DMS 273 (cell line): ENCODE measurements around the gene MRM3.
"Not testable (repeated sequence)": the region's sequence is repeated elsewhere in the genome, so short reads cannot be mapped to it uniquely, and the experiment has no call there.

Source experiments
- DNase-seq: peaks from one replicate; lab custom pipeline; 2025; ENCODE audit not compliant: unreplicated experiment; lab: John Stamatoyannopoulos, UW

The MRM3 gene

DNA sequence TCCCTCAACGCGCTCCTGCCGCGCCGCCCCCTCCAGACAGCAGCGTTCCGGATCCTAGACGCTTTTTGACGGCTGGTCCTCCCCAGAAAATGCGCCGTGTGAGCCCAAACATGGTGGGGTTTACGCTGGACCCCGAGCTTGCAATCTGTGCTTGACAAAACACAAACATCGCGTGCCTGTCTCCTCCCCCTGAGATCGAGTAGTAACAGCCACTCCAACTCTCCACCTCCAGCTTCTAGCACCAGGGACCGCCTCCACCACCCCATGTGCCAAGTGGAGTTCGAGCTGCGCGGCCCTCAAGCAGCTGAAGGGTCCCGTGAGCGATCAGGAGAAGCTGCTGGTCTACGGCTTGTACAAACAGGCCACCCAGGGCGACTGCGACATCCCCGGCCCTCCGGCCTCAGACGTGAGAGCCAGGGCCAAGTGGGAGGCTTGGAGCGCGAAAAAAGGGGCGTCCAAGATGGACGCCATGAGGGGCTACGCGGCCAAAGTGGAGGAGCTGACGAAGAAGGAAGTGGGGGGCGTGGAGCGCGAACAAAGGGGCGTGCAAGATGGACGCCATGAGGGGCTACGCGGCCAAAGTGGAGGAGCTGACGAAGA, 29.4 kb upstream of the MRM3 start:
- DNase-seq = peak; percentile 69

DNA sequence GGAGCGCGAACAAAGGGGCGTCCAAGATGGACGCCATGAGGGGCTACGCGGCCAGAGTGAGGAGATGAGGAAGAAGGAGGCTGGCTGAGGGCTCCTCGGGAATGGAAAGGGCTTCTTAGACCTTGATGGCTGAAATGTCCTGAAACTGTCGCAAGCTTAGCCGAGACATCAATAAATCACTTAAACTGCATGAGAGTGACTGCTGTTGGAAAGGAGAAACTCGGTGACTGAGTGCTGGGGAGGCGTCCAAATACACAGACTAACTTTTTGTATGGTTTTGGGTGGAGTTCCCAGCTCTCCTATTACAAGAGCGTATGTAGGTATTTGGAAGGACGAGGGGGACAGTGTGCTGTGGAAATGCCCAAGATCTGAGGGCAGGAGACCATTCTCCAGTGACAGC, 28.7 kb upstream of the MRM3 start:
- no peak for DNase-seq

DNA sequence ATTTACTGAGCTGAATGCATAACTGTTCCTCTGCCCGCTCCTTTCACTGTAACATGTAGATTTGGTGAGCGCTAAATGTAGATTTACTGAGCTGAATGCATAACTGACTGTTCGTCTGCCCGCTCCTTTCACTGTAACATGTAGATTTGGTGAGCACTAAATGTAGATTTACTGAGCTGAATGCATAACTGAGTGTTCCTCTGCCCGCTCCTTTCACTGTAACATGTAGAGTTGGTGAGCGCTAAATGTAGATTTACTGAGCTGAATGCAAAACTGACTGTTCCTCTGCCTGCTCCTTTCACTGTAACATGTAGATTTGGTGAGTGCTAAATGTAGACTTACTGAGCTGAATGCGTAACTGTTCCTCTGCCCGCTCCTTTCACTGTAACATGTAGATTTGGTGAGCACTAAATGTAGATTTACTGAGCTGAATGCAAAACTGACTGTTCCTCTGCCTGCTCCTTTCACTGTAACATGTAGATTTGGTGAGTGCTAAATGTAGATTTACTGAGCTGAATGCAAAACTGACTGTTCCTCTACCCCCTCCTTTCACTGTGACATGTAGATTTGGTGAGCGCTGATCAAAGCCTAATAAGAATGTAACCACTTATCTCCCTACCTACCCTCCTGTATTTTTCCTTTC, 26.7 kb upstream of the MRM3 start:
- not testable (repeated sequence) for DNase-seq

DNA sequence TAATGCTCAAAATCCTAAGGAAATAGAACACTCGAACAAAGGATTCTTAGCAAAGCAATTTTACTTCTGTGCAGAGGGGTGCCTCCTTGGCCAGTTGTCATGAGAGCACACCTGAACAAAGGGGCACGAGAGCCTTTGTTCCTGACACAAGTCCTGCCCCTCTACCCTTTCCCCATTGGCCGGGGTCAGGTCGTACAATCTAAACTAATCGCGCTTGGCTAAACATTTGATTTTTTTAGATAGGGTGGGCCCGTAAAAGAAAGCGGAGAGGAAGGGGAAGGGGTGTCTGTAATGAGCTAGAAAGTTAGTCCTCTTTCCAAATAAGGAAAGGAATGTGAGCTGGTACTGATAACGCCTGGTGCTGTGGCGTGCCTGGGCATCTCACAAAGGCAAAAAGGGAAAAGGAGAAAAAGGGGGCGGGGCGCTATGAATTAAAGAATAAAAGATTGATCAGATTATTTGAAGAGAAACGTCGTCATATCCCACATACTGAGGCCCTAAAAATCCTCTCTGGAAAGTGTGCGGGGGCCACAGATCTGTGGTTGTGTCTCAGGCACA, 26.1 kb upstream of the MRM3 start:
- not testable (repeated sequence) for DNase-seq

DNA sequence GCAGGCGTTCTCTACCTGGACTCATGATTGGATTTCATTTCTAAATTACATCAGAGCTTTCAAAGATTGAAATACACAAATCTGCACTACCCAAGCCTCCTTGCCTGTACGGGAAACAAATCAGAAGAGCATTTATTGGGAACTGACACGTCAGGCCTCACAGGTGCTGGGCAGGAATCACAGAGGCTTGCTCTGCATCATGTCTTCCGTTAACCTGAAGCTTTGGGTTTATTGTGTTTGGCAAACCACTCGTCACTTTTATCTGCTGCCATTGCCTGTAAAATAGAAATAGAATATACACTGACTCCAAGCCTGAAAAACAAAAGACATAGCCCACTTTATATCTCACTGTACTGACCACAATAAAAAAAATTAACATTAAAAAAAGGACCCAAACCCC, 22.2 kb upstream of the MRM3 start:
- DNase-seq = no peak

DNA sequence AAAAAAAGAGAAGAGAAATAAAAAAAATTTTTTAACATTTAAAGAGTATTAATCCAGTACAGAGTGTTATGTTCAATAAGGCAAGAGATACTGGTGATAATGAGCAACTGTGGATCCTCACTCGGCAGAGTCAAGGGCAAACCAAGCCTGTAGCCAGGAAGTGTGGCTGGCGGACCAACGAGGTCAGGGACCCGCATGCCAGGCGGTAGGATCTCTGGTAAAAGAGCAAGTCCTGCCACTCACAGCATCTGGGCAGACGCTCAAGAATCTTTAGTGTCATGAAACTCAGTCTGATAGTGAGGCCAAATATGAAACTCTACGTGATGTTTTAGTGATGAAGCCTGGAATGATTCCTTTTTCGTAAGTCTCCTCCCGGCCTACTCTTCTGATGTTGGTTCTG, 21.8 kb upstream of the MRM3 start:
- DNase-seq = no peak

DNA sequence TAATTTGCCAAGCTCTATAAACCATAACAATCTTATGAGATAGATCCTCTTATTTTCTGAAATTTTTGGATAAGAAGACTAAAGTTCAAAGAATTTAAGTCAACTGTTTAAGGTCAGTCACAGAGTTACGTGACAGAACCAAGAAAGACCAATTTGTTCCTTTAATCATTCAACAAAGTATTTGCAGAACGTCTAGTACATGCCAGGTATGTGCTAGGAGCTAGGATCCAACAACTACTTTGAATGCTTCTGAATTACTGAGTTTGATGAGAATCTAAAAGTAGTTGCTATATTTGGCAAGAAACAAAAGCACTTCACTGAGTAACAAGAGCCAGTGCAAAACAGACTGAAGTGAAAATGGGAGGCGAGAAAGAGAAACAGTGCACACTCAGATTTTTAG, 15.1 kb upstream of the MRM3 start:
- no peak for DNase-seq

DNA sequence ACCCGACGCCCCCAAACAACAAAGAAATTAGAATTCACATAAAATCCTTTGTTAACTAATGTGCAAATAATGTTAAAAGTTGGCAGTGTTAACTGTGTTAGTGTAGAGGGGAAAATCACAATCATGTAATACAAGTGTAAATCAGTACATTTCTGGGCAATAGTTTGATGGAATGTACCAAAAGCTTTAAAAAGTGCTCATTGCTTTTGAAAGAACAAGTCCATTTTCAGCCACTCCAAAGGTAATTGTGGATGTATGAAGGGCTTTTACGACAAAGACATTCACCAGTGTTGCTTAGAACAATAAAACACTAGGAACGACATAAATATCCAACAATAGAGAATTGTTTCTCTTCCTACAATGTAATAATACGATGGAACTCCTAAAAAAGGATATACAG, 9.1 kb upstream of the MRM3 start:
- DNase-seq = no peak

DNA sequence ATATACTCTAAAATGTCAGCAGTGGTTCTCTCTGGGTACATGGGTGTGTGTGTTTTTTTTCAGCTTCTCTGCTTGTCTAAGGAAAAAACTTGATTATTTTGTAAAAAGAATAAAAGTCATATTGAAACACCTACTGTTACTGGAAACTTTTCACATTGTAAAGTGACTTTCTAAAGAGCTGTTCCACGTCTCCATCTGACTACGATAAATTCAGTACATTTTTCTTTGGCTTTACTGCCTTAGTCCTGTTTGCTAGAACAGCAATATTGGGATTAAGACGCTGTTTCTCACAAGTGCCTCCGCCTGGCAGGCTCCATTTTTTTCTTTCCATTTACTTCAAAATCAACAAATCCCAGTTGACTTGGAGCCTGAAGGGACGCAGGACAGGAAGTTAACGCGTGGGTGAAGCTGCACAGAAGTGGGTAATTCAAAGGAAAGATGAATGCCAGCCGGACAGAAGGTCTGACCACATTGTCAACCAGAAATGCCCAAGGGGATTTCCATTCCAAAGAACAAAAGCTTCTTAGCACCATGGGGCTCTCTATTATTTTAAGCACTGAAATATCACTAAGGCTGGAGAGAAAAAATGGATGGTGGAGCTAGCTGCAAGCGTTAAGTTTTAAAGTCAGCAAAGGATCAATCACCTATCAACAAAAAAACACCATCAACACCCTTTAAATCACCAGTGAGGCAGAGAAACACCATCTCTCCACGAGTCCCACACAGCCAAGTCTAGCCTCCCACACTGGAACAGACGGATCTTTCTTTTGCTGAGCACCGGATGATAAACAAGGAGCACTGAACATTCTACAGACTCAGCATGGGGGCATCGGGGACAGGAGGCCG, 8.5 kb upstream of the MRM3 start:
- DNase-seq = no peak

DNA sequence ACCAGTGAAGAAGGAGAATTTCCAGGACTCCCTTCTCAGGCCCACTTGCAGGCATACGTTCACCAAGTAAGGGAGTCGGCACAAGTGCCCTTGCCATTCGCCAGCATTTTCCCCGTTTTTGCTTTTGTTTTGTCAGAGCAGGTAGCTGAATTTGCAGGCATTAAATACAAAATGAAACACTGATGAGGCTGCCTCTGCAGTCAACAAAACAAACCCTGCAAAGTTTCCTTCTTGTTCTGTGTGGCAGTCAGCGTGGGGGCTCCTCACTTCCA, 7.9 kb upstream of the MRM3 start:
- DNase-seq = no peak

DNA sequence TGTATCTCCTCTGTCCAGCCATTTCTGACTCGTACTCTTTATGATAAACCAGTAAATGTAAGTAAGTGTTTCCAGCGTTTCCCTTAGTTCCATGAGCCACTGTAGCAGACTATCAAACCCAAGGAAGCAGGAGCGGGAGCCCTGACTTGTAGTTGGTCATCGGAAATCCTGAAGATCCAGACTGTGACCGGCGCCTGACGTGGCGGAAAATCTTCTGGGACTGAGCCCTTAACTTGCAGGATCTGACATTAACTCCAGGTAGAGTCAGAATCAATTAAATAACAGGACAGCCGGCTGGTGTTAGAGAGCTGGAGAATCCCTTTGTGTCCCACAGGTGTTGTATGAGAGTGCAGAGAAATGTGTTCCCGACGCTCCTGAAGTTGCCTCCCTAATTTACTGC, 4.1 kb upstream of the MRM3 start:
- no peak for DNase-seq

DNA sequence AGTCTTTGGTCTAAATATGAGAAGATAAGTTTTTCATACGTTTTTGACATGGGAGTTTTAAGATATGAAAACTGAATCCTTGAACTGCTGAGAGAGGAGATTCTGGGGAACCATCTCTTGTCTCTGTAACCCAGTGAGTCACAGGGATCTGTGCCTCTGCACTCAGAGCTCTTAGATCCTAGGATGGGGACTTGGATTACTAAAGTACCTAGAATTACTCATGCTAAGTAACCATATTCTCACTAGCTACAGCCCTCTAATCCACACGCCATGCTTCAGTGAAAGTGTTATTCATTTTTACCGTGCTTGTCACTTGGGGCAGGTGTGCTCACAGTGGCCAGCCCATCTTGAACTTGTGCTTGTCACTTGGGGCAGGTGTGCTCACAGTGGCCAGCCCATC, 2.0 kb downstream of the MRM3 start:
- no peak for DNase-seq

DNA sequence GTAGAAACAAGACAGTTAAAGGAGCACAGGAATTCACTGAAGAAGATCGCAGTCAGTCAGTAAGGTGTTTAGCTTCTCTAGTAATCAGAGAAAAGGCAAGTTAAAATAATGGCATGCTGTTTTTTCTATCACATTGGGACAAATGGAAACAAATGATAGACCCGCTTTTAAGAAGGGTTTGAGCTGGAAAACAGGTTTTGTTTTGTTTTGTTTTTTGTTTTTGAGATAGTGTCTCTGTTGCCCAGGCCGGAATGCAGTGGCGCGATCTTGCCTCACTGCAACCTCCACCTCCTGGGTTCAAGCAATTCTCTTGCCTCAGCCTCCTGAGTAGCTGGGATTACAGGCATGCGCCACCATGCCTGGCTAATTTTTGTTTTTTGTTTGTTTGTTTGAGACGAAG, 3.7 kb downstream of the MRM3 start:
- not testable (repeated sequence) for DNase-seq

DNA sequence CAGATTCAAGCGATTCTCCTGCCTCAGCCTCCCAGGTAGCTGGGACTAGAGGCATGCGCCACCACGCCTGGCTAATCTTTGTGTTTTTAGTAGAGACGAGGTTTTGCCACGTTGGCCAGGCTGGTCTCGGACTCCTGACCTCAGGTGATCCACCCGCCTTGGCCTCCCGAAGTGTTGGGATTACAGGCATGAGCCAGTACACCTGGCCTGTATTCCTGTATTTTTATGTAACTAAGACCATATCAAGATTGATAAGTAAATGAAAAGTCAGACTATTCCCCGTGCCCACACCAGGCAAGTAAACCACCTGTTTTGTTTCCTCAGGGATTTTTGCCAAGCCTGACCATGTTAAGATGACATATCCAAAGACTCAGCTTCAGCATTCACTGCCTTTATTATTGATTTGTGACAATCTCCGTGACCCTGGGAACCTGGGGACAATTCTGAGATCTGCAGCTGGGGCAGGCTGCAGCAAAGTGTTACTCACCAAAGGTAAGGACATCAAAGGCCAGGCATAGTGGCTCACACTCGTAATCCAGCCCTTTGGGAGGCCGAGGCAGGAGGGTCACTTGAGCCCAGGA, 5.6 kb downstream of the MRM3 start:
- no peak for DNase-seq

DNA sequence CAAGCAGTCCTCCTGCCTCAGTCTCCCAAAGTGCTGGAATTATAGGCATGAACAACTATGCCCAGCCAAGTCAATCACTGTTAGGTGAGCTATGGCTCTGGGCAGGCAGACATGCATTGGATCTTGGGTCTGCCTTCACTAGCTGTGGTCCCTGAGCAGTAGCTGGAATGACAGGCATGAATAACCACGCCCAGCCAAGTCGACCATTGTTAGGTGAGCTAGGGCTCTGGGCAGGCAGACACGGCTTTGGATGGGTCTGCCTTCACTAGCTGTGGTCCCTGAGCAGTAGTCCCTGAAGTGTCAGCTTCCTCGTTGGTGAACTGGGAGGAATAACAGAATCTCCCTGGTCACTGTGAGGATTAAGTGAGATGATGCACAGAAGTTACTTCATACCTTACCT, 6.4 kb downstream of the MRM3 start:
- DNase-seq = no peak

DNA sequence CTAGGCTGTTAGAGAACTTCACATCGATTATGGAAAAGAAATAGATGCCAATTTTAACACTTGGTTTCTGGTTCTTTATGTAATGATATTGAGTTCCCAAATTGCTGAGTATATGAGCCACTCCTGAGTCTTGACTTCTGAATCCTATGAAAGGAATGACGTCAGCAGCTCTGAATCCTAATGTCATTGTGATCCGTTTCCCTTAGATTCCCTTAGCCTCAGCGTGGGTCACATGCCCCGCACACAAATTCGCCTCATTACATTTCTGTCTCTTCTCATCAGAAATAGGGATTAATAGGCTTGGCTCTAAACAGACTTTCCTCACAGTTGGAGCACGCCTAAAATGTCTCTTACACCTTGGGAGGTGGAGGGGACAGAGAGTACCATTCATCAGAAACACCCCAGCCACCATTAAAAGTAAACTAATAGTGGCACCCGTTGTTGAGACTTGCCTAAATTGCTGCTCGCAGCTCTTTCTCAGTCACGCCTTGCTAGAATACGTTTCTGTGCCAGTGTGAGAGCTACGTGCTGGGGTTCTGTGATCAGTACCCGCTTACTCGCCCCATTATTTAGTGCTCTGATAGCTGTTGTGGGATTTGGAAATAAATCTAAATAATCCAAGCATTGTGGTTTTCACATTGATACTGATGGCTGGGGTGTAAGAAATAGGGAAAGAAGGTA, 7.1 kb downstream of the MRM3 start:
- no peak for DNase-seq

DNA sequence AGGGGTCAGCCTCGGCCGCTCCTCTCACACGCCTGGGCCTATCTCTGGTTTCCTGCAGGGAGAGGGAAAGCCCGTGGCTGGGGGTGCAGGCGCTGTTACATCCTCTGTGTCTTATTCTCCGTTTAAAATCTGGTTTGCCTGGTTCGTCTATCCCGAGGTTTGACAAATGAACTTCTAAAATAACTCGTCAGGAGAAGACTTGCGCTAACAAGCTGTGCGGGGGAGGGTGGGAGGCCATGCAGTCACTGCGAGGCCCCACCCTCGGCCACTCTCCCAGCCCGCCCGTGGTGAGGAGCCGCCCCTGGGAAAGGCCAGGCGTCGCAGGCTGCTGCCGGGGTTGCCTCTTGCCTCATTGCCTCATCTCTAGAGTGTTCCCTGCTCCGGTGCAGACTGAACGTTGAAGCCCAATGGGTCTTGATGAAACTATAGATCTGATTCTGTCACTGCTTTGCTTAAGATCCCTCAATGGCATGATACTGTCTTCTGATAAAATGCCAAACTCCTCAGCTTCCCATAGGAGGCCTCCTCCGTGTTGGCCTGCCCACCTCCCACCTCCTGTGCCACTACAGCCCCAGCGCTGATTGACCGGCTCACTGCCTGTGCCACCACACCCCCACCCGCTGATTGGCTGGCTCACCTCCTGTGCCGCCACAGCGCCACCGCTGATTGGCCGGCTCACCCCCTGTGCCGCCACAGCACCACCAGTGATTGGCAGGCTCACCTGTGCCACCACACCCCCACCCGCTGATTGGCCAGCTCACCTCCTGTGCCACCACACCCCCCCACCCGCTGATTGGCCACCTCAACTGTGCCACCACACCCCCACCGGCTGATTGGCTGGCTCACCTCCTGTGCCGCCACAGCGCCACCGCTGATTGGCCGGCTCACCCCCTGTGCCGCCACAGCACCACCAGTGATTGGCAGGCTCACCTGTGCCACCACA, 8.0 kb downstream of the MRM3 start:
- not testable (repeated sequence) for DNase-seq

DNA sequence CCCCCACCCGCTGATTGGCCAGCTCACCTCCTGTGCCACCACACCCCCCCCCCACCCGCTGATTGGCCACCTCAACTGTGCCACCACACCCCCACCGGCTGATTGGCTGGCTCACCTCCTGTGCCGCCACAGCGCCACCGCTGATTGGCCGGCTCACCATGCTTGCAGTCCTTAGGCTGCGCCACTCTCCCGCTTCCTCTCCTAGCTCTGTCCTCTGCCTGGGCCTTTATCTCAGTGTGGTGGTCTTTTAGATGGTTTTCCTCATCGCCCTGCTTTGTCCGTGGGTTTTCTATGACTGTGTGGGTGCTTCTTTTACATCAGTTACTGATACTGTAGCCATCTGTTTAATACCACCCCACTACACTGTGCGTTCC, 8.7 kb downstream of the MRM3 start:
- not testable (repeated sequence) for DNase-seq

DNA sequence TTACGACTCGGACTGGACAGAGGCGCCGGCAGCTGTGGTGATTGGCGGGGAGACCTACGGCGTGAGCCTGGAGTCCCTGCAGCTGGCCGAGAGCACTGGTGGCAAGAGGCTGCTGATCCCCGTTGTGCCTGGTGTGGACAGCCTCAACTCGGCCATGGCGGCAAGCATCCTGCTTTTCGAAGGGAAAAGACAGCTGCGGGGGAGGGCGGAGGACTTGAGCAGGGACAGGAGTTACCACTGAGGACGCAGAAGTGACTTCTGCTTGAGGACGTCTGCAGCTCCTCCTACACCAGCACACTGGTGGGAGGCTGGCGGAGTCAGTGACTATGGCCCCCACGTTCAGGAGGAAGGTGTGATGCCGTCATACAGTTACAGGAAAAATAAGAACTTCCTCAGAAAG, 9.7 kb downstream of the MRM3 start:
- no peak for DNase-seq

DNA sequence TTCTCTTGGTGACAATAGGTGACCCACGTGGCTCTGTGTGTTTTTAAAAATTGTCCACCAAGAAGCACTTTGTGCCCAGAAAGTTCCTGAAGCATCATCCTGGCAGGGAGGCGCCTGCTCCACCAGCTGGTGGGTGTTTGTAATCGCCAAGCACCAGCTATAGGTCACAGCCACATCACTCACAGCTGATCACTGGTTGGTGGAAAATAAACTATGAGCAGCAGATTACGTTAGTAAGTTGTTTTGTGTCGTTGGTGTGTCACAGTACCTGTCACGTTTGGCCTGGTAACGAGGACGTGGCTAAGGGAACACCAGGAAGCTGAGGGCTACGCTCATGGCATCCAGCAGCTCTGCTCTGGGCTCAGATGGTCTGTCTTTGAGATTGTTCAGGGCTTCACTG, 10.1 kb downstream of the MRM3 start:
- peak; percentile 17 for DNase-seq
